GM19395 (cell line): ENCODE results near the gene CREG2.

ENCODE experiments used
- ATAC-seq: cut with Tn5 transposase; IDR thresholded peaks from one replicate; pipeline ENCODE4 v1.9.1; 2021; ENCODE audit warnings: mild to moderate bottlenecking, moderate library complexity; ENCODE audit not compliant: unreplicated experiment

Gene CREG2

GRCh38 chr2:101387151-101387834, at the start of gene CREG2:
TSS of gene CREG2 (minus strand) at chr2:101387503. CDS start at chr2:101387457, 46 bp downstream.
- no peak for ATAC-seq

- no peak for ATAC-seq
These were observed 47.9 kb upstream of the CREG2 start for GRCh38 chr2:101435001-101435862.

- no peak for ATAC-seq
These were observed 46.2 kb upstream of the CREG2 start for GRCh38 chr2:101433465-101433864.

GRCh38 chr2:101432411-101433181, 45.3 kb upstream of the CREG2 start:
- ATAC-seq, result no peak

- ATAC-seq, result no peak
These were observed 44.2 kb upstream of the CREG2 start for GRCh38 chr2:101431486-101431885.

- ATAC-seq, result no peak
These were observed 42.9 kb upstream of the CREG2 start for GRCh38 chr2:101430156-101430555.

- no peak for ATAC-seq
These were observed 42.1 kb upstream of the CREG2 start for GRCh38 chr2:101429453-101429852.

GRCh38 chr2:101428422-101429176, 41.3 kb upstream of the CREG2 start:
- ATAC-seq, result no peak

DNA sequence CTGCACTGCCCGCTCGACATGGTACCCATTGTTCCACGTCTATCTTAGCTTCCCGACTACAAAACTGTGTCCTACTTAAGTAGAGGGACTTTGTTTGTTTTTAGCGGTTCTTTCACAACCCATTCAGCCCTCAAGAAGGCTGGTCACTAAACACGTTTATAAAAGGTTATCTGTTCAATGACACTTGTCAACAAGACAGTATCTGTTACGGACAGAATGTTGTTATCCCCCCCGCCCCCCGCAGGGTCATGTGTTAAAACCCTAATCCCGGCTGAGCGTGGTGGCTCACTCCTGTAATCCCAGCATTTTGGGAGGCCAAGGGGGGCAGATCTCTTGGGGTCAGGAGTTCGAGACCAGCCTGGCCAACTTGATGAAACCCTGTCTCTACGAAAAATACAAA, 40.4 kb upstream of the CREG2 start:
- no peak for ATAC-seq

- ATAC-seq, result no peak
These were observed 39.9 kb upstream of the CREG2 start for GRCh38 chr2:101427240-101427639.

- no peak for ATAC-seq
These were observed 39.5 kb upstream of the CREG2 start for GRCh38 chr2:101426822-101427221.

DNA sequence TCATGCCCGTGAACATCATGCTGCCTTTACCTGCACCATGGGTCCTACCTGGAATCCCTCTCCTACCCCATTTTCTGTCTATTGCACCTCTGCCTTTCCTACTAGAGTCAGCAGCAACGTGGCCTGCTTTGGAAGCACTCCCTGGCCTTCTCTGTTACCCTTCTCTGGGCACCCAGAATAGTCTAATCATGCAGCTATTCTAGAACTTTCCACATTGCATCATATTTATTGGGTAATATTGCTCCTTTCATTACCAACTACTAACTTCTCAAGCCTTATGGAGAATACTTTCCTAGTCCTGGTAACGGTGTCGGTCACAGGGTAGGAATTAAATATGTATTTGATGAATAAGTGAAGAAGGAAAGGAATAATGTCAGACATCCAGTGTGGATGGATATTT, 33.3 kb upstream of the CREG2 start:
- ATAC-seq, result no peak

- ATAC-seq, result no peak
These were observed 31.9 kb upstream of the CREG2 start for GRCh38 chr2:101419096-101419663.

GRCh38 chr2:101418460-101419095, 31.3 kb upstream of the CREG2 start:
- no peak for ATAC-seq

DNA sequence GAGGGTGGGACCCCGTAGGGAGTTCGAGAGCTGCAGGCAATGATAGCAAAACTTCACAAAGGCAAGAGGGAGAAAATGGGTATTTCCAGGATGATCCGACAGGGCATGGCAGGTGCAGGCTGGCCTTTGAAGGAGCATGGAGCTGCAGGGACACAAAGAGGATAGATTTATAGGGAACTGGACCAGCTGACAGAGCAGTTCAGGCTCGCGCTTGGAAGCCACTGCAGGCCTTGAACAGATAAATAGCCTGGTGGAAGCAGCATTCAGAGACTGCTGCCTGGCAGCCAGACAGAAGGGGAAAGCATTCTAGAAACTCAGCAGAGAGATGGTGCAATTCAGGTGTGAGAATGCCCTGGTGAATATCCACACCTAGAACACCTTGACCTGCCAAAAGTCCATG, 29.3 kb upstream of the CREG2 start:
- no peak for ATAC-seq

- no peak for ATAC-seq
These were observed 28.6 kb upstream of the CREG2 start for GRCh38 chr2:101415884-101416283.

DNA sequence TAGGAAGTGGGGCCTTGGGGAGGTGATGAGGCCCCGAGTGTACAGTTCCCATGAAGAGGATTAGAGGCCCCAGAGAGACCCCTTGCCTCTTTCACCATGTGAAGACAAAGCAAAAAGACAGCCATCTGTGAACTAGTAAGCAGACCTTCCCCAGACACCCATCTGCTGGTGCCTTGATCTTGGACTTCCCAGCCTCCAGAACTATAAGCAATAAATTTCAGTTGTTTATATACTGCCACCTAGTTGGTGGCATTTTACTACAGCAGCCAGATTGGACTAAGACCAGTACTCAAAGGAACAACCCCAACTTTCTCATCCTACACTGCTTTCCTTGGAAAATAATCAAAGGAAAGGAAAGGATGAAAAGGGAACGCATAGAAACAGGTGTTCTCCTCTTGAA, 27.9 kb upstream of the CREG2 start:
- ATAC-seq, result no peak

DNA sequence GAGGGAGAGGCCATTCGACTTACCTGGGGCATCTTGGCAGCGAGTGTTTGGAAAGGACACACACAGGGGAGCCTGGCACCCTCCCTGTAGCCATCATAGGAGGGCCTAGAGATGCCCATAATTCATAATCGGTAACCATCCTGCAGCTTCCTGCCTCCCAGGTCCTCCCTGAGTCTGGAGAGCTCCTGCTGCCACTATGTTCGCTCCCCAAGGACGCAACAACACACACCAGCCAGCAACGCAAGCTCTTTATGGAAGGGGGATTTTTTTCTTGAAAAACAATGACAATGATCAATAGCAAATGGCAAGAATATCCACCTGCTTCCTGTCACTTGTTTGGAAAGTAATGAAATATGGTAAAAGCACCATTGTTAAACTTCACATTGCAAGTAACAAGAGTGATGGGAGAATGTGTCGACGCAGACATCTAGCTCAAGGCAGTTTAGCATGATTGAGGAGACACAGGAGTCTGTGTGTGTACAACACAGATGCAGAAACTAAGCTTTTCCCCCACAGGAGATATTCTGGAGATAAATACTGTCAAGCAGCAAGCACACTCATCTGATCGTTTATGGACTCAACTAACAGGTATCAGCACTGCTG, 24.9 kb upstream of the CREG2 start:
- ATAC-seq, result no peak

GRCh38 chr2:101410746-101411145, 23.4 kb upstream of the CREG2 start:
- ATAC-seq, result no peak

DNA sequence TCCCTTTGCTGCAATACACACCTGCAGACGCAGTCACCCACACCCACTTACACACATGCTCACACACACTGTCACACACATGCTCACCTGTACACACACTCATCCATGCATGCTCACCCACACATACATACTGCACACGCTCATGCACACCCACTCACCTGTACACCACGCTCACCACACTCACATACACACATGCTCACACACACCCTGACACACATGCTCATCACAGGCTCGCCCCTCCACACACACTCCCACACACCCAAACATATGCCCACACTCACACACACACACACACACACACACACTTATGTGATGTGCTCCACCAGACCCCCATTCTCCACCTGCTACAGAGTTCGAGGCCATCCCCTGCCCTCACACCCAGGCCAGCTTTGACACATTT, 22.8 kb upstream of the CREG2 start:
- ATAC-seq, result no peak
